Measurements from ENCODE around the gene HS2ST1. TPM values are rescaled to one million over a fixed set of nuclear protein-coding genes. Genes with fewer than 3 reads are reported as not detected.

HS2ST1 gene
- total RNA-seq, 4 donors from 2014 or later, result 6.3 to 11.7 (median 10.3) TPM

- H3K9me3 ChIP-seq, result no peaks in the 10 kb centered on the region
- TF ChIP-seq POLR2A (IDR thresholded peaks at IDR 0.05) (no peak), CTCF (IDR thresholded peaks at IDR 0.05) (no peak), EP300 (IDR thresholded peaks at IDR 0.05) (no peak), POLR2AphosphoS5 (IDR thresholded peaks at IDR 0.05) (no peak)
- no peak for DNase-seq (ENCODE audit: low spot score in 2 of 2)
- no peaks in the 10 kb centered on the region for H3K36me3 ChIP-seq
- H3K4me1 ChIP-seq, result no peaks in the 10 kb centered on the region
- no peak overlapping the region for H3K4me3 ChIP-seq
- no peak overlapping the region for H3K27ac ChIP-seq
- no peaks in the 10 kb centered on the region for H3K27me3 ChIP-seq
These were observed 28.3 kb downstream of the HS2ST1 start for GRCh38 chr1:86942743-86943142.

GRCh38 chr1:86948212-86948611 lies 33.8 kb downstream of the HS2ST1 start:
- H3K36me3 ChIP-seq, result no peaks in the 10 kb centered on the region
- no peaks in the 10 kb centered on the region for H3K27me3 ChIP-seq
- 88% methylated on average over 5 of the region's 5 CpGs for WGBS
- DNase-seq (ENCODE audit: low spot score in 2 of 2), result no peak
- no peaks in the 10 kb centered on the region for H3K4me1 ChIP-seq
- no peaks in the 10 kb centered on the region for H3K9me3 ChIP-seq
- no peak overlapping the region for H3K27ac ChIP-seq
- TF ChIP-seq POLR2AphosphoS5 (IDR thresholded peaks at IDR 0.05) (no peak), POLR2A (IDR thresholded peaks at IDR 0.05) (no peak), EP300 (IDR thresholded peaks at IDR 0.05) (no peak), CTCF (IDR thresholded peaks at IDR 0.05) (no peak)
- no peak overlapping the region for H3K4me3 ChIP-seq

- WGBS, result 88% methylated on average over 5 of the region's 5 CpGs
- no peak for DNase-seq (ENCODE audit: low spot score in 2 of 2)
- no peaks in the 10 kb centered on the region for H3K36me3 ChIP-seq
- no peaks in the 10 kb centered on the region for H3K4me1 ChIP-seq
- no peak overlapping the region for H3K27ac ChIP-seq
- H3K27me3 ChIP-seq, result no peaks in the 10 kb centered on the region
- no peaks in the 10 kb centered on the region for H3K9me3 ChIP-seq
- no peak overlapping the region for H3K4me3 ChIP-seq
- TF ChIP-seq CTCF (IDR thresholded peaks at IDR 0.05), result no peak
- no peak for TF ChIP-seq EP300 (IDR thresholded peaks at IDR 0.05)
These were observed 36.4 kb downstream of the HS2ST1 start for GRCh38 chr1:86950712-86951419.

- no peak overlapping the region for H3K27ac ChIP-seq
- no peaks in the 10 kb centered on the region for H3K27me3 ChIP-seq
- no peak overlapping the region for H3K4me3 ChIP-seq
- no peaks in the 10 kb centered on the region for H3K9me3 ChIP-seq
- WGBS, result 88% methylated on average over 1 of the region's 1 CpG
- no peaks in the 10 kb centered on the region for H3K4me1 ChIP-seq
- H3K36me3 ChIP-seq, result no peaks in the 10 kb centered on the region
- no peak for TF ChIP-seq CTCF (IDR thresholded peaks at IDR 0.05)
- no peak for TF ChIP-seq EP300 (IDR thresholded peaks at IDR 0.05)
- TF ChIP-seq POLR2AphosphoS5 (IDR thresholded peaks at IDR 0.05), result no peak
- no peak for TF ChIP-seq POLR2A (IDR thresholded peaks at IDR 0.05)
- DNase-seq (ENCODE audit: low spot score in 2 of 2), result no peak
These were observed 37.0 kb downstream of the HS2ST1 start for GRCh38 chr1:86951430-86951829.

GRCh38 chr1:86953167-86953566 lies 38.7 kb downstream of the HS2ST1 start:
- DNase-seq (ENCODE audit: low spot score in 2 of 2), result no peak
- Histone ChIP-seq H3K27ac (no peak overlapping the region), H3K27me3 (no peaks in the 10 kb centered on the region), H3K36me3 (no peaks in the 10 kb centered on the region), H3K4me1 (no peaks in the 10 kb centered on the region), H3K9me3 (no peaks in the 10 kb centered on the region), H3K4me3 (no peak overlapping the region)
- 84% methylated on average over 3 of the region's 3 CpGs for WGBS
- TF ChIP-seq POLR2AphosphoS5 (IDR thresholded peaks at IDR 0.05) (no peak), EP300 (IDR thresholded peaks at IDR 0.05) (no peak), POLR2A (IDR thresholded peaks at IDR 0.05) (no peak), CTCF (IDR thresholded peaks at IDR 0.05) (no peak)
